Skeletal muscle tissue (tissue), 4 donors: Measurements from ENCODE around the gene TENM4. TPM values are rescaled to one million over a fixed set of nuclear protein-coding genes. Genes with fewer than 3 reads are reported as not detected.
"Not testable (repeated sequence)": the region's sequence is repeated elsewhere in the genome, so short reads cannot be mapped to it uniquely, and the experiment has no call there.

Experiments
- H3K27ac ChIP-seq: one replicate; pipeline ENCODE4 v1.7.0; 2013; ENCODE audit warnings: mild to moderate bottlenecking, low read depth, low read length, inconsistent platforms
- H3K27me3 ChIP-seq, 3 donors: one replicate each; pipeline ENCODE4 v1.7.0; 2013; ENCODE audit warnings: low read length in 3 of 3; ENCODE audit not compliant: control insufficient read depth in 3 of 3, insufficient read depth in 3 of 3
- H3K36me3 ChIP-seq, 3 donors: one replicate each; pipeline ENCODE4 v1.7.0; 2013; ENCODE audit warnings: low read length in 3 of 3; ENCODE audit not compliant: control insufficient read depth in 3 of 3, insufficient read depth in 3 of 3
- H3K4me1 ChIP-seq, 3 donors: one replicate each; pipeline ENCODE4 v1.7.0; 2013; ENCODE audit warnings: low read length in 3 of 3, mild to moderate bottlenecking in 3 of 3; ENCODE audit not compliant: control insufficient read depth in 3 of 3, insufficient read depth in 3 of 3
- H3K4me3 ChIP-seq, 3 donors: one replicate each; pipeline ENCODE4 v1.7.0; 2013; ENCODE audit warnings: low read length in 3 of 3
- H3K9ac ChIP-seq, 3 donors: one replicate each; pipeline ENCODE4 v1.7.0; 2013; ENCODE audit warnings: low read length in 3 of 3, mild to moderate bottlenecking in 3 of 3, moderate library complexity in 2 of 3, low read depth in 1 of 3
- H3K9me3 ChIP-seq, 3 donors: one replicate each; pipeline ENCODE4 v1.7.0; 2013; ENCODE audit warnings: low read length in 3 of 3; ENCODE audit not compliant: control insufficient read depth in 3 of 3
- total RNA-seq: library from RNA; depleted of rRNA; stranded (reverse); fragments of >200 nt; gene quantifications from one replicate; pipeline ENCODE4 v1.2.3, GENCODE V29; 2014
- donor health status: Osteomylitis.

Gene TENM4
- total RNA-seq, 1 donor from 2014 or later, result 18.3 TPM

DNA sequence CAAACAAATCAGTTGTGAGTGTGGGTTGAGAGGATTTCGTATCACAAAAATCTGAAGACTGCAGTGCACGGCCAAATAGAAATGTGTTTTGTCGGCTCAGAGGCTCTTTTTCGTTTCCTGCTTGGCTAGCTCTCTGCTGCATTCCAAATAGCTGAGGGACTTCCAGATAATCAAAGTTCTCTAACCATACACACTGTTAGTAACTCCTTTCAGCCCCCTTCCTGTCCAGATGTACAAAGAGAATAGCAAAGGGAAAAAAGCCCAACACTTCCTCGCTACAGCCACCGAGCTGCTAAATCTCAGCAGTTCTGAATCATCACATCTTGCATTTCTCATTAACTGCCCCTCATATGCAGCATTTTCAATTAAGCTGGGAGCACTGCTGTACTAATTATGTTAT is 203.1 kb downstream of the TENM4 start:
- no peak overlapping the region for H3K4me3 ChIP-seq
- H3K27ac ChIP-seq, result no peak overlapping the region
- no peaks in the 10 kb centered on the region for H3K36me3 ChIP-seq
- H3K27me3 ChIP-seq, result peaks cover 0 to 2% (median 0%) of the 10 kb centered on the region in 3 donors
- H3K4me1 ChIP-seq, result peaks cover 0 to 3% (median 2%) of the 10 kb centered on the region in 3 donors
- H3K9ac ChIP-seq, result no peak overlapping the region
- H3K9me3 ChIP-seq, result no peaks in the 10 kb centered on the region

- peaks cover 0 to 3% (median 2%) of the 10 kb centered on the region in 3 donors for H3K4me1 ChIP-seq
- H3K9me3 ChIP-seq, result no peaks in the 10 kb centered on the region
- H3K27me3 ChIP-seq, result peaks cover 0 to 3% (median 0%) of the 10 kb centered on the region in 3 donors
- H3K36me3 ChIP-seq, result no peaks in the 10 kb centered on the region
- H3K9ac ChIP-seq, result no peak overlapping the region
- H3K4me3 ChIP-seq, result no peak overlapping the region
- peak overlapping the region; percentile 52 for H3K27ac ChIP-seq
Measured at GRCh38 chr11:79237091-79237490, 203.7 kb downstream of the TENM4 start.

- Histone ChIP-seq H3K9me3 (no peaks in the 10 kb centered on the region), H3K9ac (no peak overlapping the region), H3K36me3 (no peaks in the 10 kb centered on the region), H3K27ac (peak overlapping the region; percentile 52), H3K4me3 (peak overlapping the region in 1 of 3 donors; percentile 0), H3K27me3 (peaks cover 0 to 3% (median 0%) of the 10 kb centered on the region in 3 donors), H3K4me1 (peaks cover 0 to 3% (median 2%) of the 10 kb centered on the region in 3 donors)
Measured at GRCh38 chr11:79236541-79236971, 204.3 kb downstream of the TENM4 start.

DNA sequence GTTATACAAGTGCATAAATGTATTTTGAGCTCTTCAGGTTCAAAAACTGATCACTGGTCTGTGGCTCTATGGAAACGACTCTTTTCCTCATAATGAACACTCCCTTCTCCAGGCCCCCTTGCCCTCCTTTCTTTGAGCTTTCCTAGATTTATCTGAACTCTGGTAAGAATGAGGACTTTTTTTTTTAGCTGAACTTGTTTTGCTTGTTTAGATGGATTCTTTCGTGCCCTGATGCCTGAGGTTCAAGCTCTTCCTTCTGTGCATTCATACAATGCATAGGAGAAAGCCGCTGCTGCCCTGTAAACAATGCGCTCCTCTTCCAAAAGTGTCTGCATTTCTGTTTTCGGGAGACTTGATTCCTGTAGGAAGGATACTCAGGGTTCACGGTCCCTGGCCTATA is 205.1 kb downstream of the TENM4 start:
- Histone ChIP-seq H3K27ac (no peak overlapping the region), H3K36me3 (no peaks in the 10 kb centered on the region), H3K27me3 (peaks cover 0 to 3% (median 0%) of the 10 kb centered on the region in 3 donors), H3K4me3 (no peak overlapping the region), H3K4me1 (peaks cover 0 to 3% (median 2%) of the 10 kb centered on the region in 3 donors), H3K9ac (no peak overlapping the region), H3K9me3 (no peaks in the 10 kb centered on the region)

GRCh38 chr11:79232346-79232745 is 208.5 kb downstream of the TENM4 start:
- H3K9me3 ChIP-seq, result no peaks in the 10 kb centered on the region
- H3K36me3 ChIP-seq, result no peaks in the 10 kb centered on the region
- no peak overlapping the region for H3K9ac ChIP-seq
- no peak overlapping the region for H3K4me3 ChIP-seq
- peaks cover 0 to 3% (median 0%) of the 10 kb centered on the region in 3 donors for H3K27me3 ChIP-seq
- no peak overlapping the region for H3K27ac ChIP-seq
- H3K4me1 ChIP-seq, result peaks cover 0 to 3% (median 2%) of the 10 kb centered on the region in 3 donors

DNA sequence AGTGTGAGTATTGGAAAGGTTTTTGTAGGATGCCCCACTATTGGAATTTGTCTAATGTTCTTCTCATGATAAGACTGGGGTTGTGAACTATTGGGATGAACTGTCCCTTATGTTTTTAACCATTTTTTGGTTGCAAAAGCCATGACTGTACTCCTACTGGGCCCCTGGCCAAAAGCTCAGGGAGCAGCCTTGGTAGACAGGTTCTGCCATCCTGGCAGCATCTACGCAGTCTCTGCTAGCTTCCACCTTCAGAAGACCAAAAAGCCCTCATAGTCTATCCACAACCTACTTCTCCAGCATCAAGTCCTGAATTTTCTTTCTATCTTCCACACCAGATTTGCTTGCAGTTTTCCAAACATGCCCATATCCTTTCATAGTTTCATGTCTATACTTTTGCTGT is 211.8 kb downstream of the TENM4 start:
- H3K4me1 ChIP-seq, result no peaks in the 10 kb centered on the region
- peaks cover 0 to 3% (median 0%) of the 10 kb centered on the region in 3 donors for H3K27me3 ChIP-seq
- no peak overlapping the region for H3K9ac ChIP-seq
- no peaks in the 10 kb centered on the region for H3K36me3 ChIP-seq
- H3K27ac ChIP-seq, result no peak overlapping the region
- H3K9me3 ChIP-seq, result no peaks in the 10 kb centered on the region
- H3K4me3 ChIP-seq, result no peak overlapping the region

DNA sequence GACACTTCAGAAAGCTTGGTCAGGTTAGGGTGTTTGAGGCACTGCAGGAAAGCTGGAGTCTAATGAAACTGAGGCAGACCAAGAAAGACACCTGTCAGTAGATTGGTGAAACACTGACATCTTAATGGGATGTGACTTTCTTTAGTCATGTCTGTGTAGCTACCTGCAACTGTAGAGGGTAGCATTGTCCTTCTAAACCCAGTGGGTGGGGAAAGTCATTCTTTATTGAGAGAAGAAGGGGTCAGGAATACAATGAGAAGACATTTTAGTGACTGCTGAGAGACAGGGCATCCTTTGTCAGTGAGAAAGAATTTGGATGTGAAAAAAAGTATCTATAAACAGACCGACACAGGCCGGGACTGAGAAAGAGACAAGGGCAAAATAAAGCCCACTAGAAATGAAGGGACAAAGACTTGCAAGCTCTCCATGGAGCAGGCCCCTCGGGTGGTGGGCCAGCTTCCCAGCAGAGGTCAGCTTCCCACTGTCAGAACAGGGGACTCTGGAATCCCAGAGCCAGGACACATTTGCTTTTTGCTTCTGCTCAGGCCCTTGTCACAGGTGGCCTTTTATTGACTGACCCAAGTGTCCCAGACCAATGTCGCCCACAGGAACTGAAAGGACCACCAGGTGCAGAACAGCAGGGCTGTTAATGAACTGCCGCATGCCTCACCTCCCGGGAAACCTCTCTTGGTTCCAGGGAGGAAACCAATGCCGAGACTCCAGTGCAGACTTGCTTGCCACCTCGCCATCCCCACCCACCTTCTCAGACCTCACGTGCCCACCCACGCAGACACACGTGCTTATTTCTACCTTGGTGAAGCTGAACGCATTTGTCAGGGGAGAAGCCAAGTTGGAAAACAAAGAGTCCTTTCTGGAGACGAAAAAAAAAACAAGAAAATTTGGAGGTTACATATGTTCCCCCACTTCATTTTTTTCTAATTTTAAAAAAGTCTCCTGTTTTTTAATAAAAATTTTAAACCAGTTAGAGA is 212.8 kb downstream of the TENM4 start:
- Histone ChIP-seq H3K9me3 (no peaks in the 10 kb centered on the region), H3K36me3 (no peaks in the 10 kb centered on the region), H3K4me3 (no peak overlapping the region)

GRCh38 chr11:79227308-79227707 is 213.5 kb downstream of the TENM4 start:
- H3K9me3 ChIP-seq, result no peaks in the 10 kb centered on the region
- H3K4me1 ChIP-seq, result no peaks in the 10 kb centered on the region
- H3K4me3 ChIP-seq, result no peak overlapping the region
- peaks cover 0 to 2% (median 0%) of the 10 kb centered on the region in 3 donors for H3K27me3 ChIP-seq
- no peak overlapping the region for H3K27ac ChIP-seq
- H3K9ac ChIP-seq, result no peak overlapping the region
- no peaks in the 10 kb centered on the region for H3K36me3 ChIP-seq

More for the DNA sequence above, 212.8 kb downstream of the TENM4 start:
- H3K9ac ChIP-seq, result no peak overlapping the region
- H3K4me1 ChIP-seq, result no peaks in the 10 kb centered on the region
- H3K27ac ChIP-seq, result no peak overlapping the region
- peaks cover 0 to 6% (median 0%) of the 10 kb centered on the region in 3 donors for H3K27me3 ChIP-seq

- Histone ChIP-seq H3K36me3 (no peaks in the 10 kb centered on the region), H3K4me1 (no peaks in the 10 kb centered on the region), H3K4me3 (no peak overlapping the region), H3K9me3 (no peaks in the 10 kb centered on the region), H3K27ac (no peak overlapping the region), H3K9ac (no peak overlapping the region), H3K27me3 (peaks cover 0 to 7% (median 0%) of the 10 kb centered on the region in 3 donors)
Measured at GRCh38 chr11:79226126-79226525, 214.7 kb downstream of the TENM4 start.

- not testable (repeated sequence) for H3K27me3 ChIP-seq, H3K27ac ChIP-seq, H3K4me3 ChIP-seq, H3K36me3 ChIP-seq, H3K9me3 ChIP-seq, H3K9ac ChIP-seq, H3K4me1 ChIP-seq
Measured at GRCh38 chr11:79222163-79222562, 218.7 kb downstream of the TENM4 start.
